ENCODE results near the gene POU3F2.

- TF ChIP-seq CTCF (IDR thresholded peaks at IDR 0.05; ENCODE audit: poor library complexity) (no peak), EZH2 (IDR thresholded peaks at IDR 0.05; ENCODE audit: borderline replicate concordance) (no peak), EZH2phosphoT487 (IDR thresholded peaks at IDR 0.05; ENCODE audit: low read depth, severe bottlenecking, unreplicated experiment) (no peak)
These were observed 6.0 kb downstream of the POU3F2 start for GRCh38 chr6:98840385-98840784.

Data from hepatocyte (in vitro differentiated cells).